CD14-positive monocyte (primary cell): ENCODE results near the gene EPS8L3. TPM values are rescaled to one million over a fixed set of nuclear protein-coding genes. Genes with fewer than 3 reads are reported as not detected.

ENCODE experiments used
- DNase-seq, 3 donors: peaks; one replicate each; pipeline ENCODE4 v3.0.0-alpha.2; 2011 to 2022
- H2AFZ ChIP-seq: 2 replicates; pipeline ENCODE4 v1.6.0; 2012; ENCODE audit warnings: mild to moderate bottlenecking, low read depth, low read length, inconsistent platforms; ENCODE audit not compliant: insufficient read depth, poor library complexity, severe bottlenecking
- H3K27ac ChIP-seq, 2 donors: 1 replicate in 1 of 2; 2 replicates in 1 of 2; pipeline ENCODE4 v1.5.1; 2012 to 2013; ENCODE audit warnings: low read length in 2 of 2, control low read depth in 1 of 2, inconsistent platforms in 1 of 2, low read depth in 1 of 2, mild to moderate bottlenecking in 1 of 2
- H3K27me3 ChIP-seq, 2 donors: one replicate each; pipeline versions ENCODE4 v1.6.0 to v1.6.1; 2011 to 2013; ENCODE audit warnings: low read length in 2 of 2; ENCODE audit not compliant: control insufficient read depth in 2 of 2, insufficient read depth in 2 of 2
- H3K36me3 ChIP-seq, 2 donors: replicated peaks in 1 of 2; 1 replicate in 1 of 2; 2 replicates in 1 of 2; pipeline versions ENCODE4 v1.5.1 to v1.6.1; 2012 to 2013; ENCODE audit warnings: low read length in 2 of 2, control low read depth in 1 of 2, inconsistent platforms in 1 of 2, mild to moderate bottlenecking in 1 of 2; ENCODE audit not compliant: insufficient read depth in 2 of 2, control insufficient read depth in 1 of 2
- H3K4me1 ChIP-seq, 2 donors: 1 replicate in 1 of 2; 2 replicates in 1 of 2; pipeline versions ENCODE4 v1.5.1 to v1.6.1; 2012 to 2013; ENCODE audit warnings: low read length in 2 of 2, control low read depth in 1 of 2, inconsistent platforms in 1 of 2, mild to moderate bottlenecking in 1 of 2, moderate library complexity in 1 of 2; ENCODE audit not compliant: insufficient read depth in 2 of 2, control insufficient read depth in 1 of 2
- H3K4me2 ChIP-seq: replicated peaks from 2 replicates; pipeline ENCODE3; 2012; ENCODE audit warnings: low read length, moderate library complexity, mild to moderate bottlenecking; ENCODE audit not compliant: poor library complexity, severe bottlenecking; ENCODE audit errors: extremely low read depth
- H3K4me3 ChIP-seq, 3 experiments: fragments of 200-600 bp in 1 of 3; sonication (generic) in 1 of 3; replicated peaks in 1 of 3; 1 replicate in 2 of 3; 2 replicates in 1 of 3; pipeline ENCODE4 v1.5.1; 2011 to 2013; ENCODE audit warnings: low read length in 3 of 3, mild to moderate bottlenecking in 3 of 3, control low read depth in 2 of 3, low read depth in 2 of 3, inconsistent platforms in 1 of 3, moderate library complexity in 1 of 3
- H3K79me2 ChIP-seq: 2 replicates; pipeline ENCODE4 v1.6.0; 2012; ENCODE audit warnings: mild to moderate bottlenecking, control low read depth, inconsistent platforms, low read length, moderate library complexity; ENCODE audit not compliant: insufficient read depth
- H3K9ac ChIP-seq: 2 replicates; pipeline ENCODE4 v1.6.0; 2017; ENCODE audit warnings: low read length, mild to moderate bottlenecking; ENCODE audit not compliant: insufficient read depth, poor library complexity, severe bottlenecking
- H3K9me3 ChIP-seq, 2 donors: replicated peaks in 1 of 2; 1 replicate in 1 of 2; 2 replicates in 1 of 2; pipeline versions ENCODE4 v1.5.1 to v1.6.1; 2012 to 2013; ENCODE audit warnings: low read length in 2 of 2, control low read depth in 1 of 2; ENCODE audit not compliant: control insufficient read depth in 1 of 2, insufficient read depth in 1 of 2
- H4K20me1 ChIP-seq: 2 replicates; pipeline ENCODE4 v1.6.0; 2012; ENCODE audit warnings: mild to moderate bottlenecking, low read length, control low read depth, moderate library complexity; ENCODE audit not compliant: insufficient read depth
- H3K27ac Mint-ChIP-seq, 7 donors: one replicate each; pipeline ENCODE4 v1.8.0; 2020; ENCODE audit warnings: mild to moderate bottlenecking in 7 of 7, mixed read lengths in 7 of 7, moderate library complexity in 6 of 7, inconsistent platforms in 2 of 7
- H3K27me3 Mint-ChIP-seq, 3 donors: one replicate each; pipeline ENCODE4 v1.8.0; 2021 to 2022; ENCODE audit warnings: low read depth in 3 of 3, mild to moderate bottlenecking in 3 of 3, mixed read lengths in 3 of 3, moderate library complexity in 3 of 3, inconsistent platforms in 1 of 3
- H3K36me3 Mint-ChIP-seq, 2 donors: one replicate each; pipeline ENCODE4 v1.8.0; 2020; ENCODE audit warnings: mixed read lengths in 2 of 2, inconsistent platforms in 1 of 2, mild to moderate bottlenecking in 1 of 2
- H3K4me1 Mint-ChIP-seq: one replicate; pipeline ENCODE4 v1.8.0; 2020; ENCODE audit warnings: mild to moderate bottlenecking, mixed read lengths
- H3K4me3 Mint-ChIP-seq, 2 donors: one replicate each; pipeline ENCODE4 v1.8.0; 2020; ENCODE audit warnings: mild to moderate bottlenecking in 2 of 2, mixed read lengths in 2 of 2, moderate library complexity in 1 of 2
- H3K9me3 Mint-ChIP-seq, 7 donors: one replicate each; pipeline ENCODE4 v1.8.0; 2020 to 2022; ENCODE audit warnings: mixed read lengths in 7 of 7, mild to moderate bottlenecking in 6 of 7, moderate library complexity in 6 of 7, inconsistent platforms in 2 of 7
- WGBS: methylation state at CpG from one replicate; pipeline ENCODE4 v1.1.5; 2013; ENCODE audit warnings: missing lambda C conversion rate; ENCODE audit not compliant: insufficient coverage; 5-methylcytosine and 5-hydroxymethylcytosine counted together
- intact Hi-C, 2 donors: fragments of 100-400 bp; cut with micrococcal nuclease; formaldehyde crosslinking; loops; one replicate each; pipeline versions ENCODE4 v1.15.0 to v1.15.1; 2023
- polyA plus RNA-seq, 3 donors: library from polyadenylated mRNA; depleted of rRNA in 1 of 3; unstranded in 2 of 3; stranded (reverse) in 1 of 3; fragments of 300-500 nt in 2 of 3; fragments of >200 nt in 1 of 3; fragmentation: Illumina TruSeq in 2 of 3; gene quantifications; 1 replicate in 2 of 3; 2 replicates in 1 of 3; pipeline ENCODE4 v1.2.3, GENCODE V29; 2012 to 2021
- TF ChIP-seq, protein P1 (sequence below): fragments of 200-600 bp; IDR thresholded peaks from one replicate; pipeline ENCODE4 v1.8.0; 2022; ENCODE audit warnings: antibody characterized with exemption, mild to moderate bottlenecking

EPS8L3 gene
- polyA plus RNA-seq, 3 donors = not detected

DNA sequence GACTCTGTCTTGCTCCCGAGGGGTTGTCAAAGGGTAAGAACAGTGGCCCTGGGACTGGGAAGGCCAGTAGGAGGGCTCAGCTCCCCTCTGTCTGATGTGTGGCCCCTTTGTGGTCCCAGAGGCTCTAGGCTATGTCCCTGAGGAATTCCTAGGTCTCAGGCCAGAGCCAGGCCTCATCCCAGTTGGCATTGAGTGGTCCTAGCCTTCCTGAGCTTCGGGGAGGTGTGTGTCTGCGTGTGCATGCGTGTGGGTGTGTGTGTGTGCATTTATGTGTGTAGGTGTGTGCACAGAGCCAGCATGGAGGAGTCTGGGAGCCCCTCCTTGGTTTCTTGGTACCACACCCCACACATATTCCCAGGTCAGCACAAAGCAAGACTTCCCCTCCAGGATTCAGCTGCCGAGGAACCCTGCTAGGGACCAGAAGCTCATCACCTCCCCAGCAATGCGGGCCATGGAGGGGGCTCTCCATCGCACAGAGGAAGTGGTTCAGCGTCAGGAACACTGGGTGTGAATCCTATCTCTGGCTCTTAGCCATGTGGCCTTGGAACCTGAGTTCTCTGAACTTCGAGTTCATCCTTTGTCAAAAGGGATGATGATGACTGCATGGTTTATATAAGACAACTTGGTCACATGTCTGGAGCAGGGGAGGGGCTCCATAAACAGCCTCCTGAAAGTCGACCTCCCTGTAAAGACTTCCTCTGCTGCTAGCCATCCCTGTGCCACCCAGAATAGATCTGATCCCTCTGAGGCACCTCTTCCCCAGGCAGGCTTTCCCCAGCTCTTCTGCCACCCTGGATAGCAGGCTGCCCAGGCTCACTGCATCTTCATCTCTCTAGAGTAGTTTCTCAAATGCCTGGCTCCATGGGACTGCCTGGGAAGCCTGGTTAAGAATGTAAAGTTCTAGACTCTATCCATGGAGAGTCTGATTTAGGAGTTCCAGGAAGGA is 8.3 kb upstream of the EPS8L3 start:
- Histone ChIP-seq H3K9me3 (no peaks in the 10 kb centered on the region), H3K36me3 (no peaks in the 10 kb centered on the region), H3K4me3 (no peak overlapping the region), H3K9ac (no peak overlapping the region), H3K4me1 (no peaks in the 10 kb centered on the region), H2AFZ (peak overlapping the region; percentile 11), H3K79me2 (no peaks in the 10 kb centered on the region), H3K4me2 (no peak overlapping the region), H4K20me1 (no peaks in the 10 kb centered on the region), H3K27me3 (no peaks in the 10 kb centered on the region), H3K27ac (no peak overlapping the region)
- intact Hi-C loops = loop anchor here (2.0 to 5.0 kb wide), 3 partner anchors 129 to 225 kb away; partner anchors contain the start of gene GNAI3 (in 1 of the 2)
- peak overlapping the region in 1 of 7 donors; percentile 1 for H3K27ac Mint-ChIP-seq
- WGBS = 41% methylated on average over 5 of the region's 10 CpGs
- no peak overlapping the region for H3K4me3 Mint-ChIP-seq
- TF ChIP-seq, protein P1, sequence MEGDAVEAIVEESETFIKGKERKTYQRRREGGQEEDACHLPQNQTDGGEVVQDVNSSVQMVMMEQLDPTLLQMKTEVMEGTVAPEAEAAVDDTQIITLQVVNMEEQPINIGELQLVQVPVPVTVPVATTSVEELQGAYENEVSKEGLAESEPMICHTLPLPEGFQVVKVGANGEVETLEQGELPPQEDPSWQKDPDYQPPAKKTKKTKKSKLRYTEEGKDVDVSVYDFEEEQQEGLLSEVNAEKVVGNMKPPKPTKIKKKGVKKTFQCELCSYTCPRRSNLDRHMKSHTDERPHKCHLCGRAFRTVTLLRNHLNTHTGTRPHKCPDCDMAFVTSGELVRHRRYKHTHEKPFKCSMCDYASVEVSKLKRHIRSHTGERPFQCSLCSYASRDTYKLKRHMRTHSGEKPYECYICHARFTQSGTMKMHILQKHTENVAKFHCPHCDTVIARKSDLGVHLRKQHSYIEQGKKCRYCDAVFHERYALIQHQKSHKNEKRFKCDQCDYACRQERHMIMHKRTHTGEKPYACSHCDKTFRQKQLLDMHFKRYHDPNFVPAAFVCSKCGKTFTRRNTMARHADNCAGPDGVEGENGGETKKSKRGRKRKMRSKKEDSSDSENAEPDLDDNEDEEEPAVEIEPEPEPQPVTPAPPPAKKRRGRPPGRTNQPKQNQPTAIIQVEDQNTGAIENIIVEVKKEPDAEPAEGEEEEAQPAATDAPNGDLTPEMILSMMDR = no peak
- DNase-seq = no peak
- peaks cover 4% of the 10 kb centered on the region for H3K4me1 Mint-ChIP-seq
- no peaks in the 10 kb centered on the region for H3K9me3 Mint-ChIP-seq
- H3K27me3 Mint-ChIP-seq = peaks cover 0 to 15% (median 13%) of the 10 kb centered on the region in 3 donors
- H3K36me3 Mint-ChIP-seq = no peaks in the 10 kb centered on the region

DNA sequence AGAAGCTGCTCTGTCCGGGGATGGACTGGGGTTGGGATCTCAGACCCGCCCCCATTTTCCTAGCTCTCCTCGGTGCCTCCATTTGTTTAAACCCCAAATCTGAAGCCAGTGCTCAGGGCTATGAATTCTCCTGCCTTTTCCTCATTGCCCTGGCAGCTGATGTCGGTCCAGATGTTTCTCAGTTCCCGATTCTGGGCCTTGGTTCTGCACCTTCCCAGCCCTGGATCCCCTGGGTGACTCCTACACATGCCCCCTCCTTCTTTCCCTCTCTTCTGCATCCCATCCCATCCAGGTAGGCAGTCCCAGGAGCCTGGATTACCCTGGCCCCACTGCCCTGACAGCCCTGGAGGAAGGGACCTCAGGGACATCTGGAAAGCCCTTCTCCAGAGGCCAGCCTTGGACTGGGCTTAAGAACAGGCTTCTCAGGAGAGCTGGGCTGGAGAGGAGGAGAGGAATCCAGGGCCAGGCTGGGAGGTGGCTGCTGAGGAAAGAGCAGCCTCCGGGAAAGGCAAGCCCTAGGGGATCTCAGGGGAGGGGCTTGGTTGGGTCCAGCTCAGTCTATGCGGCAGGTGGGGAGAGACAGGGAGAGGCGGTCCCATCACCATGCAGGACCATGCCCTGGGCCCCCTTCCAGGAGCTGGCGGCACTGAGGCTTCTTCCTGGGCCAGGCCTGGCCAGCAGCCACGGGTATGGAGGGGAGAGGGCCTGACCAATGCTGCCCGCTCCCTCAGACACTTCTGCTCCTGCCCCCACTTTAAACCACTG is 6.8 kb upstream of the EPS8L3 start:
- Mint-ChIP-seq H3K9me3 (no peaks in the 10 kb centered on the region), H3K27me3 (peaks cover 0 to 15% (median 7%) of the 10 kb centered on the region in 3 donors), H3K4me3 (no peak overlapping the region), H3K27ac (peak overlapping the region in 1 of 7 donors; percentile 47), H3K36me3 (no peaks in the 10 kb centered on the region), H3K4me1 (peaks cover 4% of the 10 kb centered on the region)
- Histone ChIP-seq H3K9ac (no peak overlapping the region), H3K4me3 (no peak overlapping the region), H3K4me2 (no peak overlapping the region), H4K20me1 (no peaks in the 10 kb centered on the region), H3K27me3 (no peaks in the 10 kb centered on the region), H3K79me2 (no peaks in the 10 kb centered on the region), H3K36me3 (no peaks in the 10 kb centered on the region), H2AFZ (no peak overlapping the region), H3K9me3 (no peaks in the 10 kb centered on the region), H3K27ac (no peak overlapping the region), H3K4me1 (no peaks in the 10 kb centered on the region)
- TF ChIP-seq, protein P1 = no peak
- intact Hi-C loops = loop anchor here in 1 of 2 donors (5.0 kb wide), 1 partner anchor 223 kb away; the partner anchor contains the start of gene GNAI3
- no peak for DNase-seq
- 89% methylated on average over 7 of the region's 11 CpGs for WGBS
